Endodermal cell (in vitro differentiated cells): Measurements from ENCODE around the gene BBIP1. TPM values are rescaled to one million over a fixed set of nuclear protein-coding genes. Genes with fewer than 3 reads are reported as not detected.

Experiments used
- DNase-seq: peaks from one replicate; pipeline ENCODE4 v3.0.0-alpha.2; 2017
- H3K27ac ChIP-seq: 2 replicates; pipeline ENCODE4 v1.5.1; 2013; ENCODE audit warnings: mild to moderate bottlenecking, low read depth, low read length, moderate library complexity
- H3K27me3 ChIP-seq: 2 replicates; pipeline ENCODE4 v1.6.1; 2013; ENCODE audit warnings: mild to moderate bottlenecking, low read length, moderate library complexity; ENCODE audit not compliant: insufficient read depth, control insufficient read depth, poor library complexity, severe bottlenecking
- H3K36me3 ChIP-seq: 2 replicates; pipeline ENCODE4 v1.7.0; 2013; ENCODE audit warnings: mild to moderate bottlenecking, low read length, moderate library complexity; ENCODE audit not compliant: control insufficient read depth, insufficient read depth
- H3K4me1 ChIP-seq: one replicate; pipeline ENCODE4 v1.7.0; 2013; ENCODE audit warnings: low read length; ENCODE audit not compliant: control insufficient read depth, insufficient read depth
- H3K4me3 ChIP-seq: 2 replicates; pipeline ENCODE4 v1.5.1; 2013; ENCODE audit warnings: mild to moderate bottlenecking, low read length, moderate library complexity
- H3K9ac ChIP-seq: 2 replicates; pipeline ENCODE4 v1.6.1; 2013; ENCODE audit warnings: mild to moderate bottlenecking, low read length, moderate library complexity; ENCODE audit not compliant: poor library complexity, severe bottlenecking; ENCODE audit errors: extremely low read depth
- H3K9me3 ChIP-seq: 2 replicates; pipeline ENCODE4 v1.6.1; 2013; ENCODE audit warnings: mild to moderate bottlenecking, low read length, moderate library complexity; ENCODE audit not compliant: control insufficient read depth
- H3K27ac Mint-ChIP-seq: 2 replicates; pipeline ENCODE4 v1.8.0; 2020; ENCODE audit warnings: mixed read lengths
- H3K27me3 Mint-ChIP-seq: 2 replicates; pipeline ENCODE4 v1.8.0; 2021; ENCODE audit warnings: mild to moderate bottlenecking, mixed read lengths; ENCODE audit not compliant: insufficient read depth
- H3K36me3 Mint-ChIP-seq: 2 replicates; pipeline ENCODE4 v1.8.0; 2020; ENCODE audit warnings: low read depth, mixed read lengths
- H3K4me1 Mint-ChIP-seq: 2 replicates; pipeline ENCODE4 v1.8.0; 2020; ENCODE audit warnings: mixed read lengths
- H3K4me3 Mint-ChIP-seq: 2 replicates; pipeline ENCODE4 v1.8.0; 2020; ENCODE audit warnings: mild to moderate bottlenecking, moderate library complexity, mixed read lengths
- H3K9me3 Mint-ChIP-seq: 2 replicates; pipeline ENCODE4 v1.8.0; 2020; ENCODE audit warnings: mild to moderate bottlenecking, mixed read lengths
- whole genome bisulfite sequencing, 2 experiments: methylation state at CpG; one replicate each; pipeline versions ENCODE4 v1.1.5 to v1.1.7; 2013; ENCODE audit warnings: missing lambda C conversion rate in 2 of 2, mixed read lengths in 1 of 2; ENCODE audit not compliant: insufficient coverage in 1 of 2, insufficient read length in 1 of 2; 5-methylcytosine and 5-hydroxymethylcytosine counted together
- total RNA-seq, 2 donors: library from RNA; stranded (reverse); fragmentation: NEBNext Ultra II Directional in 1 of 2; extraction: Animal tissue kit (Norgen Biotek cat#: 25700) in 1 of 2; gene quantifications; 2 replicates in 1 of 2; 3 replicates in 1 of 2; pipeline ENCODE4 v1.2.1, GENCODE V29; 2021
- TF ChIP-seq, protein P1 (sequence below): fragments of 200-600 bp; sonication (generic); conservative IDR thresholded peaks from 2 replicates; pipeline ENCODE4 v1.5.0; 2021; ENCODE audit warnings: antibody characterized with exemption, mild to moderate bottlenecking

The BBIP1 gene
- total RNA-seq, 2 donors from 2014 or later, result 27.6 to 32.8 TPM

DNA sequence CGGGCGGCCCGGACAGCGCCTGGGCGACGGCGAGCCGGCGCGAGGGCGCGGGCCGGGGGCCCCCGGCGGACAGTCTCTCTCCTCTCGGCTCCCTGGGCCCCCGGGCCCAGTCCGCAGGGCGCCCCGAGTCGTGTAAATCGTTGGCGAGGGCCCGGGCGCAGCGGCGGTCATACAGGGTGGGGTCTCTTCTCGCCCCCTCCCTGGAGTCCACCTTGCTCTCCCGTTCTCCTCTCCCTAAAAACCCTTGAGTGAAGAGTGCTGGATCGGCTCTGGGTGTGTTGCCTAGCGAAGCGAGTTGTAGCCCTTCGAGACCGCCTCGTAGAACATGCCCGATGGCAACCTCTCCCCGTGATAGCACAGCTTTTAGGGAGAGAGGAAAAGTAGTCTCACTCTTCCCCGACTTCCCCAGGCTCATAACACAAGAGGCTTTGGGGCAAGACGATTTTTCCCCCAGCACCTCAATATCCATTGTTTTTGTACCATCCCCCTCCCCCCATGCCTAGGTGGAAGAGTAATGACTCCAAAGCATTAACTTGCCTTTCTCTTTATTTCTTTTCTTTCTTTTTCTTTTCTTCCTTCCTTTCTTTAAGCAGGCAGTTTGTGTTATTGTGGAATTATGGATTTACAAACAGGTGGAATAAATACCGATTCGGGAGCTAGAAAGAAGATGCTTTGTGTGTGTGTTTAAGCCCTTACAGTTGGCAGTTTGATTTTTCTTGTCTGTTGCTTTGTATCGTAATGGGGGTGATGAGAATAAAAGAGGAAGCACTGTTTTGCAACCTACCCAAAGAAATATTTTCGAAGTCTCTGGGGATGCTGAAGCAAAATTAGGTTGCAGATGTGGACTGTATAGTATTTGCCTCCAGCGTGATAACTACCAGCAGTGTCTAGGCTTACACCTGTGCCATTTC lies 1.2 kb upstream of the BBIP1 start:
- H3K4me3 Mint-ChIP-seq, result peak overlapping the region; percentile 99
- 1% methylated on average over 21 to 44 of the region's 44 CpGs for WGBS, 2 experiments
- H3K9me3 Mint-ChIP-seq, result no peaks in the 10 kb centered on the region
- H3K27ac ChIP-seq, result peak overlapping the region; percentile 68
- DNase-seq, result peak; percentile 80
- H3K36me3 ChIP-seq, result no peaks in the 10 kb centered on the region
- H3K9ac ChIP-seq, result peak overlapping the region; percentile 78
- H3K4me1 ChIP-seq, result peaks cover 5% of the 10 kb centered on the region
- H3K4me1 Mint-ChIP-seq, result peaks cover 10% of the 10 kb centered on the region
- H3K9me3 ChIP-seq, result no peaks in the 10 kb centered on the region
- H3K27me3 Mint-ChIP-seq, result no peaks in the 10 kb centered on the region
- H3K4me3 ChIP-seq, result peak overlapping the region; percentile 96
- no peaks in the 10 kb centered on the region for H3K27me3 ChIP-seq
- no peaks in the 10 kb centered on the region for H3K36me3 Mint-ChIP-seq
- TF ChIP-seq, protein P1, sequence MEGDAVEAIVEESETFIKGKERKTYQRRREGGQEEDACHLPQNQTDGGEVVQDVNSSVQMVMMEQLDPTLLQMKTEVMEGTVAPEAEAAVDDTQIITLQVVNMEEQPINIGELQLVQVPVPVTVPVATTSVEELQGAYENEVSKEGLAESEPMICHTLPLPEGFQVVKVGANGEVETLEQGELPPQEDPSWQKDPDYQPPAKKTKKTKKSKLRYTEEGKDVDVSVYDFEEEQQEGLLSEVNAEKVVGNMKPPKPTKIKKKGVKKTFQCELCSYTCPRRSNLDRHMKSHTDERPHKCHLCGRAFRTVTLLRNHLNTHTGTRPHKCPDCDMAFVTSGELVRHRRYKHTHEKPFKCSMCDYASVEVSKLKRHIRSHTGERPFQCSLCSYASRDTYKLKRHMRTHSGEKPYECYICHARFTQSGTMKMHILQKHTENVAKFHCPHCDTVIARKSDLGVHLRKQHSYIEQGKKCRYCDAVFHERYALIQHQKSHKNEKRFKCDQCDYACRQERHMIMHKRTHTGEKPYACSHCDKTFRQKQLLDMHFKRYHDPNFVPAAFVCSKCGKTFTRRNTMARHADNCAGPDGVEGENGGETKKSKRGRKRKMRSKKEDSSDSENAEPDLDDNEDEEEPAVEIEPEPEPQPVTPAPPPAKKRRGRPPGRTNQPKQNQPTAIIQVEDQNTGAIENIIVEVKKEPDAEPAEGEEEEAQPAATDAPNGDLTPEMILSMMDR, result no peak
- H3K27ac Mint-ChIP-seq, result peak overlapping the region; percentile 81

DNA sequence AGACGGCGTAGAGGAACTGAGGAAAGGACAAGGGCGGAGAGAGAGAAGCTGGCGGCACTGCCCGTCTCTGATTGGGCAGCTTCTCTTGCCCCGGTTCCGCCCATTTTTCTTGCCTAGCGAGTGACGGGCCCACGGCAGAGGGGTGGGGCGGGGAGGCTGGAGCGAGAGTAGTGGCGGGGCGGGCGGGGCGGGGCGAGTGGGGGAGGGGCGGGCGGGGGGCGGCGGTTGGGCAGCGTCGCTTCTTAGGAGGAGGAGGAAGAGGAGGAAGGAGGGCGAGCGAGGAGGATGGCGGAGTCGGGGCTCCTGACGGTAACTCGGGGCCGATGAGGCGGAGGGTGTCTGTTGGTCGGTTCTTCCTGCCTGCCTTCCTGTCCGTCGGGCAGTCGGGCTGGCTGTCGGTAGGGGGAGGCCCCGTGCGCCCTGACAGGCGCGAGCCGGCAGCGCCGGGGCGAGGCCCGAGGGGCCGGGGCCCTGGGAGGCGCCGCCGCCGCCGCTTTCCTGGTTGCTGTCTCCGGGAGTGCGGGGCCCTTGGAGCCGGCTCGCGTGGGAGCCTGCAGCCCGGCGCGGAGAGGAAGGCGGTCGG lies 460 bp upstream of the BBIP1 start, which contains the start of gene SHOC2:
SHOC2 (plus strand) TSS at position 256 of the 583 bp plus-strand sequence. CDS start 44,755 bp downstream, outside the sequence.
- H3K36me3 ChIP-seq, result no peaks in the 10 kb centered on the region
- Mint-ChIP-seq H3K36me3 (no peaks in the 10 kb centered on the region), H3K4me3 (peak within 1 kb of the TSS; percentile 99), H3K27me3 (no peaks in the 10 kb centered on the region), H3K9me3 (no peaks in the 10 kb centered on the region), H3K4me1 (peaks cover 10% of the 10 kb centered on the region), H3K27ac (peak within 1 kb of the TSS; percentile 100)
- peaks cover 5% of the 10 kb centered on the region for H3K4me1 ChIP-seq
- WGBS, 2 experiments, result 0 to 2% methylated on average over 6 to 48 of the region's 61 CpGs
- H3K27me3 ChIP-seq, result no peaks in the 10 kb centered on the region
- peak within 1 kb of the TSS; percentile 96 for H3K4me3 ChIP-seq
- H3K9me3 ChIP-seq, result no peaks in the 10 kb centered on the region
- peak; percentile 99 for DNase-seq
- peak within 1 kb of the TSS; percentile 99 for H3K27ac ChIP-seq
- TF ChIP-seq, protein P1, result peak; percentile 51
- H3K9ac ChIP-seq, result peak within 1 kb of the TSS; percentile 89

DNA sequence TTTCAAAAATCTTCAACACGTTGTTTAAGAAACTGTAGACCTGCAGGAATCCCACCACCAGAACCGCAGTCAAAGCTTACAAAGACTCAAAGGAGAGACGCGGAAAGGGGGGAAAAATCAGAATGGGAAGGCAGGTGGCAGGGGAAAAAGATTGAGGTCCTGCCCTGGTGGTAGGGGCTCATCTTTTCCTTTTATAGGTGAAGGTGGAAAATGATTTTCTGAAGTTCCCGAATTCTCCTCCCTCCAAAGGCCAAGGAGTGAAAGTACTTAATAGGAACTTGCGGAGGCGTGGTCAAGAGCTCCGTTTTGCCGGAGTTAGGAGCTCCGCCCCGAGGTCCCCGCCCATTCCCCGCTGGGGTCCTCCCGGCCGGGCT lies 724 bp downstream of the BBIP1 start:
- Mint-ChIP-seq H3K36me3 (no peaks in the 10 kb centered on the region), H3K27ac (peak overlapping the region; percentile 85), H3K27me3 (no peaks in the 10 kb centered on the region), H3K4me3 (peak overlapping the region; percentile 99), H3K4me1 (peaks cover 10% of the 10 kb centered on the region), H3K9me3 (no peaks in the 10 kb centered on the region)
- H3K27ac ChIP-seq, result peak overlapping the region; percentile 99
- no peaks in the 10 kb centered on the region for H3K9me3 ChIP-seq
- no peaks in the 10 kb centered on the region for H3K36me3 ChIP-seq
- DNase-seq, result peak; percentile 98
- TF ChIP-seq, protein P1, result no peak
- peak overlapping the region; percentile 91 for H3K4me3 ChIP-seq
- peak overlapping the region; percentile 89 for H3K9ac ChIP-seq
- peaks cover 5% of the 10 kb centered on the region for H3K4me1 ChIP-seq
- H3K27me3 ChIP-seq, result no peaks in the 10 kb centered on the region
- WGBS, 2 experiments, result 0% methylated on average over 1 to 15 of the region's 15 CpGs
